Astrocyte (in vitro differentiated cells and primary cell): ENCODE data around the gene VPS13C.

Experiments
- CTCF ChIP-seq: IDR thresholded peaks from 2 replicates; pipeline ENCODE4 v1.5.1; 2011; ENCODE audit warnings: low read depth, mild to moderate bottlenecking, inconsistent platforms, low read length, moderate library complexity; ENCODE audit not compliant: insufficient read depth
- EZH2 ChIP-seq: IDR thresholded peaks from 2 replicates; pipeline ENCODE4 v1.6.1; 2012; ENCODE audit warnings: mild to moderate bottlenecking, low read length, inconsistent platforms; ENCODE audit not compliant: insufficient read depth

GRCh38 chr15:61834076-61834697 lies 226.1 kb downstream of the VPS13C start:
- TF ChIP-seq EZH2 = no peak
- TF ChIP-seq CTCF = peak; percentile 92
